Mucosa of gallbladder (tissue), 1 donor: ENCODE data around the gene TTC19. TPM values are rescaled to one million over a fixed set of nuclear protein-coding genes. Genes with fewer than 3 reads are reported as not detected.
"Not testable (repeated sequence)": the region's sequence is repeated elsewhere in the genome, so short reads cannot be mapped to it uniquely, and the experiment has no call there.

ENCODE experiments used
- DNase-seq: peaks from one replicate; pipeline ENCODE4 v3.0.0-alpha.2; 2020; ENCODE audit warnings: low spot score
- total RNA-seq: library from RNA; stranded (reverse); gene quantifications from one replicate; pipeline ENCODE4 v1.2.1, GENCODE V29; 2021
- donor health status: DM: no; HTN: no; CAD: no.

TTC19 gene
- total RNA-seq, 1 donor from 2014 or later = 36.9 TPM

DNA sequence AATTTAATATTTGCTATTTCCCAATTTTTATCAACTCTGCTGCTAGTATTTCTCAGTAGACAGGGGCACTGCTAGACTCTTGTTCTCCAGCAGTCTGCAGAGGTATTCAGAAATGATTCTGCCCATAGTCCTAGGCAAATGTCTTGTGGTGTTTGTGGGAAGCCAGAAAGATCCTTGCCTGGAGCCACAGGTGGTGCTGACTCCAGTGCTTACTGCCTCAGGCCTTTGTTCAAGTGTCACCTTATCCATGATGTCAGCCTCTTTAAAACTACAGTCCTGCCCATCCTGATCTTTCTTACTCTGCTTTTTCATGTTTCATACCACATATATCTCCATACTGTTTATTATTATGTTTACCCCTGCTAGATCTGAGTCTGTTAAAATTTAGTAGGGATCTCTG lies 26.6 kb upstream of the TTC19 start:
- DNase-seq = no peak

DNA sequence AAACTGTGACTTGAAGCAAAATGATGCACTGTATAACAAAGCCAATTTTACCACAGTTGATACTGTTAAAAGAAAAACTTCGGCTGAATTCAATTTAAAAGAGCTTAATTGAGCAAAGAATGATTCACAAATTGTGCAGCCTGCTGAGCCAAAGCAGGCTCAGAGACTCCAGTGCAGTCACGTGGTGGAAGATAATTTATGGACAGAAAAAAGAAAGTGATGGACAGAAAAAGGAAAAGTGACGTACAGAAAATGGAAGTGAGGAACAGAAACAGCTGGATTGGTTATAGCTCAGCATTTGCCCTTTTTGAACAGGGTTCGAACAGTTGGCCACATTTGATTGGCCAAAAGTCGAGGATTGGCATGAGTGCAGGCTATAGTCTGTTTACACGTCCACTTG lies 25.8 kb upstream of the TTC19 start:
- DNase-seq = no peak

DNA sequence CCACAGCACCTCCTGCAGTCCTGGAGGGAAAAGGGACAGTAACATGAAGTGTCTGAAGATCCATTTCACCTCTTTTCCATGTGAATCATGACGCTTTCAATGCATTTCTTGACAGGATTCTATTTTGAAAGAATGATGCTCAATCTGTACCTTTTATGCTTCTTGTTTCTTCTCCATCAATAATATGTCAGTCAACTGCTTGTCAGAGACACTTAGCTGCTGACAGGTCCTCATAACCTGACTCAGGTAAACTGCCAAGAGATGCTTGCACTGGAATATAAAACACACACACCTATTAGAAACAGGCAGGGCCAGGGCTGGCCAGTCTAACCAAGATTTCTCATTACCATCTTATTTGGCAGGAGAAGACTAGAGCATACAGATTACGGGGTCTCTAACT lies 21.7 kb upstream of the TTC19 start:
- no peak for DNase-seq

DNA sequence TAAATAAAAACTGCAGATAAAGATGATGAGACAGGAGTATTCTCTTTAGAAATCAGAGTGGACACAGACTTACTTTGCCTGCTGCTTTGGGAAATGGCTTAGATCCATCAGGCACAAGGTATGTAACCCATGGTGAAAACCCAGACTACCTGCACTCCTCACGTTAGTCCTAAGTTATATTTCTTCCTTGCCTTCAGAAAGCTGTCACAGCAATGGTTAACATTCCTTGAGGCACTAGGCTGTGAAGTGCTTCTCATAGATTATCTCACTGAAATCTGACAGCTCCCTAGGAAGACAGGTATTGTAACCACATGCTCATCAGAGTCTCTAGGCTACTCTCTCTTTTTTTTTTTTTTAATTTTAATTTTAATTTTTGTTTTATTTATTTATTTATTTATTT lies 21.0 kb upstream of the TTC19 start:
- no peak for DNase-seq

DNA sequence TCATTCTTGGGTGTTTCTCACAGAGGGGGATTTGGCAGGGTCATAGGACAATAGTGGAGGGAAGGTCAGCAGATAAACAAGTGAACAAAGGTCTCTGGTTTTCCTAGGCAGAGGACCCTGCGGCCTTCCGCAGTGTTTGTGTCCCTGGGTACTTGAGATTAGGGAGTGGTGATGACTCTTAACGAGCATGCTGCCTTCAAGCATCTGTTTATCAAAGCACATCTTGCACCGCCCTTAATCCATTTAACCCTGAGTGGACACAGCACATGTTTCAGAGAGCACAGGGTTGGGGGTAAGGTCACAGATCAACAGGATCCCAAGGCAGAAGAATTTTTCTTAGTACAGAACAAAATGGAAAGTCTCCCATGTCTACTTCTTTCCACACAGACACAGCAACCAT lies 20.6 kb upstream of the TTC19 start:
- DNase-seq = not testable (repeated sequence)

DNA sequence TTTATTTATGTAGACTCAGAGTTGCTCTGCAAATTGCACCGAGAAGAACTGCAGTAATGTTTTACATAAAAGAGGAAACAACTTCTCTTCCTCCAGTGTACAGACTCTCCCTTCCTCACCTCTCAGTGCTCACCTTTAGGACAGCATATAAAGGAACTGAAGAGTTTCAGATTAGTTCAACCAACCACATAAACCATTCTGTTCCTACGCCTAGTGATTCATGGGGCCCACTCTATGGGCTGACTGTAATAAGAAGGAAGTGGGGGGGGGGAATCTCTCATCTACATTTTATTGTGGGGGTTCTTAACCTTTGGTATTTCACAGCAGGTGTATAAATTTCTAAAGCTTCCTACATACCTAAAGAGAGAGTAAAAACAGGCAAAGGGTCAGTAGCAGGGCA lies 18.4 kb upstream of the TTC19 start:
- DNase-seq = no peak

DNA sequence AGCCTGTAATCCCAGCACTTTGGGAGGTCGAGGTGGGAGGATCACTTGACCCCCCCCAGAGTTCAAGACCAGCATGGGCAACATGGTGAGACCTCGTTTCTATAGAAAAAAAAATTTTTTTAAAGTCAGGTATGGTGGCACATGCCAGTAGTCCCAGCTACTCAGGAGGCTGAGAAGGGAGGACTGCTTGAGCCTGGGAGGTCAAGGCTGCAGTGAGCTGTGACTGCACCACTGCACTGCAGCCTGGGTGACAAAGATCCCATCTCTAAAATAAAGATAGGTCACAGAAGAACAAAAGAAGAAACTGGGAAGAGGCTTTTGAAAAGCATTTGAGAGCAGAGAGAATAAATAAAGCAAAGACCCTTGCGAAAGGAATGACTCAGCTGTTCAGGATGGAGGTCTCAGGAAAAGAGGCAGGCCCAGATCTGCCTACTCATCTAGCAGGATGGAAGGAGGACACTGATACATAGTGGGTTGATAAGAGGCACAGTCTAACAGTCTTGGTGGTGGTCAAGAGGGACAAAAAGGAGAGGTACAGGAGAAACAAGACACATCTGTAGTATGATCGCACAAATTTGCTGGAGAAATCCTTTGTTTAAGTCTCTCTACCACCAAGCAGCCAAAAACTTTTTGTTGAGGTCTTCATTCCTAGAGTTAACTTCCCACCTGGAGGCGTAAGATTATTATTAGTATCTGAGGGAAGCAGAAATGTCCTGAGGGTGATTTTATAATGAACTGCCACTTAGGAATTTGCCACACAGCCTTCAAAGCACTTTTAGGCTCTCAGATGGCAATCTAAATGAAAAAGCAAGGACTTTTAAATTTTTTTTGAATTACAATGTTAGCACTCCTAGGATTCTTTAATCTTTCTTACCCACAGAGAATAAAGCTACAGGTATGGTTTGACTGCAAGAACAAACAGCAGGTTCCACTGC lies 17.7 kb upstream of the TTC19 start:
- no peak for DNase-seq

DNA sequence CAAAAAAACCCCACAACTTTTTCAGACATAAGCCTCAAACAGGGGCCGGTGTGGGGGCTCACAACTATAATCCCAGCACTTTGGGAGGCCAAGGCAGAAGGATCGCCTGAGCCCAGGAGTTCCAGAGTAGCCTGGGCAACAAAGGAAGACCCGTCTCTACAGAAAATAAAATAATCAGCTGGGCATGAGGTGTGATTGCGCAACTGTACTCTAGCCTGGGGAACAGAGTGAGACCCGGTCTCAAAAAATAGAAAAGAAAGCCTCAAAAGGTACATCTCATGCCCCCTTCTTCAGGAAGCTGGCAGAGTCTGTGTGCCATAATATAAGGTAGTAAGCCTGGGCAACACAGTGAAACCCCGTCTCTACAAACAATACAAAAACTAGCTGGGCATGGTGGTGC lies 3.3 kb upstream of the TTC19 start:
- DNase-seq = no peak

DNA sequence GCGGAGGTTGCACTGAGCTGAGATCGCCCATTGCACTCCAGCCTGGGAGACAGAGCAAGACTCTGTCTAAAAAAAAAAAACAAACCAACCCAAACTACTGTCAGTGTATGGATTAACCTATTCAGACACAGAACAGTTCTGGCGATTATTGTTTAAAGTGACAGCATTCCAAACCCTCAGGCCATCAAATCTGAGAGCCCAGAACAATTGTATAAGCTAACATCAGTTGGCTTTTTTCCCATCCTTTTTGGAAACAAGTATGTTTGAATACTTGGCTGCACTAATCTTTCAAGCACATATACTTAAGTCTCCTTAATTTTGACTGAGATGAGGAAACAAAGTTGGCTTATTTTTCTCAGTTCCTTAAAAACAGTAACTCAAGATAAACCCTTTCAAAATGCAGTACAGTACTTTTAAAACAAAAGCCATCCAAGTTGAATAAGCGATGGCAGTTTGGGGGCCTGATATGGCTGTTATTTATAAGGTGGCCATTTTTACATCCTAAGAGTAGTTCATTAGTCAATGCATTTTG lies 1.5 kb upstream of the TTC19 start:
- no peak for DNase-seq

DNA sequence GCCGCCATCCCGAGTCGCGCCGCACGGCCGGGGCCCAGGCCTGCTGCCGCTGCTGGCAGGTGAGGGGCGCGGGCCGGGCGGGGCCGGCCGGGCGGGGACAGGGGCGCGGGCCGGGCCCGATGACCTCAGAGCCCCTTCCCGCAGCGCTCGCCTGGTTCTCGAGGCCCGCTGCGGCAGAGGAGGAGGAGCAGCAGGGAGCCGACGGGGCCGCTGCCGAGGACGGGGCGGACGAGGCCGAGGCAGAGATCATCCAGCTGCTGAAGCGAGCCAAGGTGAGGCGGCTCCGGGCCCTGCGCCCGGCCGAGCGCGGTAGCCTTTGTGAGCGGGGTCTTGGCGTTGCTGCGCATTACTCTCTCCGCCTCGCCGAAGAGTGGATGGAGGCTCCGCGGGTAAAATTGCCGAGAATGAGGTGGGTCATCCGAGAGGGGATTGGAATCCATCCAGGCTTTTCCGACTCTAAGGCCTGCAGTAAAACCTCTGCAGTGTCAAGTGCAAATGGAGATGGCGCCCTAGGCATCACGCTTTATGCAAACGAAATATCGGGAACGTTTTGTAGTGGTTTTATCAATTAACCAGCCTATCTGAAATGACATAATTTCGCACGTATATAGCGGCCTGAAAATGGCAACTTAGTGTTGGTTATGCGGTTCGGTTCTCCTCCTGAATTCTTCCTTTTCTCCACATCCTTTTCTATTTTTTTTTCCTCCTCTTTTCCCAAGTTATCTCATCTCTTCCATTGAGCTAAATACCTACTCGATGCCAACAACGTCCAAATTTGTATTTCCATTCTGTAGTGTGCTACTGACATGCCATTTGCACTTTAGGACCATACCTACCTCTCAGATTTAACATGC lies 577 bp downstream of the TTC19 start:
- peak; percentile 30 for DNase-seq

DNA sequence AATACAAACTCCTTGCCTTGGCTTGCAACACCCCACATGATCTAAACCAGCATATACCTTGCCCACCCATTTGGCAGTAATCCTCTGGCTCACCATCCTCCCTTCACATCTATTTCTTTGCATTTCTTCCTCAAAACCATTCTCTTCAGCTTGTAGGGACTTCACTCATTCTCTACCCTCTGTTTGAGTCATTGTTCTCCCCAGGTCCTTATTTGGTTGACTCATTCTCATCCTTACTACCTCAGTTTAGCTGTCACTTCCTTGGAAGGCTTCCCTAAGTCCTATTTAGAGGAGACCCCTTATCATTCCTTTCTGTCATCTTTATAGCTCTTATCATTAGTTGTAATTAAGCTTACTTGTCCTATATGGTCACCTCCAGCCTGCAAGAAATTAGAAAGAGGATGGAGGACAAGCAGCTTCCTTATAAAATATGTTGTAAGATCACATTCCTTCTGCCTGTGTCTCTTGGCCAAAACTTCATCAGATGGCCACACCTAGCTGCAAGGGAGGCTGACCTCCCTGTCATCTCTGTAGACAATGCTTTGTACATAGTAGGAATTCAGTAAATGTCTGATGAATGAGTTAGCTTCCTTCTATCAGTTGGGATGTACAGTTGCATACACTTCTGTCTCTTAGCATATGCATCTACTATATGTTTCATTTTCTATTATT lies 1.7 kb downstream of the TTC19 start:
- DNase-seq = no peak

DNA sequence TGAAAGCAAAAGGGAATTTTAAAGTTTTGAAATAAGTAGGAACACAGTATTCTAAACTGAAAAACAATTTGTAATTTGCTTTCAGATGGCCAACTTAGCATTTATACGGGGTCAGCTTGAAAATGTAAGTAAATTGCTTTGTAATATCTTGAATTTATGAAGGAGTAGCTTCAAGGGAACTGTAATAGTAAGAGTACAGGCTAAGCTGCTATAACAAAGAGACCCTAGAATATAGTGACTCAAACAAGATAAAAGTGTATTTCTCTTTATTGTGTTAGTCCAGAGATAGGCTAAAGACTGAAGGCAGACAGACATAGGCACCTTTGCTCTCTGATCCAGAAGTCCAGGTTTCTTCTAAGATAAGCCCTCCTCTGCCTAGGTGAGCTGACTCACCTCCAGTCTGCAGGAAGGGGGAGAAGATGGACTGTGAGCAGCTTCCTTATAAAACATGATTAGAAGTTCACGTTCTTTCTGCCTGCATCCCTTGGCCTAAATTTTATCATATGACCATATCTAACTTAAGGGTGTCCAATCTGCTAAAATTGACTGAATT lies 3.2 kb downstream of the TTC19 start:
- DNase-seq = no peak

DNA sequence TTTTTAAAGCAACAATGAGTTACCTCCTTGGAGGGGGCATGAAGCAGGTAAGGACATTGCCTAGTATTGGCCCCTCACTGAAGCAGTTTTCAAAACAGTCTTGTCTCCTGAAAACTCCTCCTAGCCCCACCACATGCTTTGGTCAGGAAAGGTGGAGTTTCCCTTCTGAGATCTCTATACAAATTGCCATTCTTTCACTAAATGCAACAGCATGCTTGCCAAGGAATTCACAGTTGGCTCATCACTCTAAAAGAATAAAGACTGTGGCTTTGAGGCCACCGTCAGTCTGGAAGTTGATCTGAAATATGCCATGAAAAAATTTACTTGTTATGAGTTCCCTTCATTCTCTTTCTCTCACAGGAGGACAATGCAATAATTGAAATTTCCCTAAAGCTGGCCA lies 4.2 kb downstream of the TTC19 start:
- DNase-seq = no peak

DNA sequence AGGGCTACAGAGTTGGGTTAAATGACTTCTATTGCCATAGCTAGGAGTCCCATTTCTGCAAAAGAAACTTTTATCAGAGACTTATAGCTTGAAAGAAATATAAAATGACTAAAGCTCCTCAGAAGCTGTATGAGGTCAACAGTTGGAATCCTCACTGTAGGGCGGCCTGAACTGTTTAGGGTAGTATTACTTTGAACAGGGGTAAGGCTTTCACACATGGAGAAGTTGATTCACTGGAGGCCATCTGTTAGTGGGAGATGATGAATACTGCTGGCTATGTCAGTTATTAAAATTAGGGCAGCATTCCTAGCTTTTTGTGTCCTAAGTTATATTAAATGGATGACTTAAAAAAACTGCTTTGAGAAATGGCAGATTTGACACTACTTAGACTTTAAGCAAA lies 6.0 kb downstream of the TTC19 start:
- DNase-seq = no peak

DNA sequence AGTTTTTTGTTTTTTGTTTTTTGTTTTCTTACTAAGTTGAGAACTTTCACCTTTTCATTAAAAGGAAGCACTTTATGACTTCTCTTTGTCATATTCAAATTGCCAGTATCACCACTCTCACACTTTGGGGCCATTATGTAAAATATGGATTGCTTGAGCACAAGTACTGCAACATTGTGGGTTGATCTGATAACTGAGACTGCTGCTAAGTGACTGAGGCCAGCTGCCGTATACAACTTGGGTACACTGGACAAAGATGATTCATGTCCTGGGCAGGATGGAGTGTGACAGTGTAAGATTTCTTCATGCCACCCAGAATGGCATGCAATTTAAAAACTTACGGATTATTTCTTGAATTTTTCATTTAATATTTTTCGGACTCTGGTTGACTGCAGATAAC lies 7.8 kb downstream of the TTC19 start:
- DNase-seq = no peak

DNA sequence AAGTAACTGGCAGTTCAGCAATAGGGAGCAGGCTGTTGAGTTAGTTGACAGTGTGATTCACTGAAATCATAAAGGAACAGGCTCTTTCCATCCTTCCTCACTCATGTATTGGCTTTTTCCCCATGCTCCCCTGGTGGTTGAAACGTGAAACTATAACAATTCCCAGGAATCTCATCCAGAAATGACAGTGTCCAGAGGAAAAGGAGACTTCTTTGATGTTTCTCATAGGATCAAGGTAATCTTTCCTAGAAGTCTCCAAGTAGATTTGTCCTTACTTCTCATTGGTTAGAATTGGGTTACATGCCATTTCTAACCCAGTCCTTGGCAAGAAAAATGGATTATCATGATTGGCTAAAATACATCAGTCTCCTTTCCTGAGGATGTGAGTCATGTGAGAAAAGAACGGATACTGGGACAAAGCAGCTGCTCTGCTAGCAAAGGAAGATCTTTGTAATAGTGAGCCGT lies 14.4 kb downstream of the TTC19 start:
- DNase-seq = no peak

DNA sequence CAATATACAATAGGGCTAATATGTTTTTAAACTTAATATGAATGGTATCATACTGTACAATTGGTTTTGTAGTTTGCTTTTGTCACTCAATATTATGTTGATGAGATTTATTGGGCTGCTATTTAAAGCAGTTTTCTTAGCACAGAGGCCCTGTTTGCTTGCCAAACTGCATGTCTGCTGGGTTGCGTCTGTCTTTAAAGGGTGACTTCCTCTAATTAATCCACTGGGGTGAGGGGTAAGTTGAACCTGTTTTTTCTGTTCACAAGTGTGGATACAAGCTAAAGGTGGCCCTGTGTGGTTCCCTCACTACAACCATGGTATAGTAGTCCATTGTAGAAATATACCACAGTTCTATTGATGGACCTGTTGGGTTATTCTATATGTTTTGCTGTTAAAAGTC lies 19.7 kb downstream of the TTC19 start:
- DNase-seq = no peak

DNA sequence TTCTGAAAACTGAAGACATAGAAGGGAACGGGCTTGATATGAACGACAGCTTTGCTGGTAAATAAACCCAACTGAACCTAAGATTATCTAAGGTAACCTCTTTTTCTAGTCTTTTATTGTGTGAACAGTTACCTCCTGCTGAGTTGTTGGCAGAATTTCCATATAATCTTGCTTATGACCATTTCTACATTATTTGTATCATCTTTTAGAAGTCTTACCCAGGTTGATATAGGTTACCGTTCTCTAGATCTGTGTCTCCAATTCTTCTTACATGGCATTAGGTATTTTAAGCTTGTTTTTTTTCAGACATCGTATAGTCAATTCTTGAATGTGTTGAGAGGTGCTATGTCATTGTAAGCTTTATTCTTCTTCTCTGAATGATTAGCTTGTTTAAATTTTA lies 24.3 kb downstream of the TTC19 start:
- no peak for DNase-seq

DNA sequence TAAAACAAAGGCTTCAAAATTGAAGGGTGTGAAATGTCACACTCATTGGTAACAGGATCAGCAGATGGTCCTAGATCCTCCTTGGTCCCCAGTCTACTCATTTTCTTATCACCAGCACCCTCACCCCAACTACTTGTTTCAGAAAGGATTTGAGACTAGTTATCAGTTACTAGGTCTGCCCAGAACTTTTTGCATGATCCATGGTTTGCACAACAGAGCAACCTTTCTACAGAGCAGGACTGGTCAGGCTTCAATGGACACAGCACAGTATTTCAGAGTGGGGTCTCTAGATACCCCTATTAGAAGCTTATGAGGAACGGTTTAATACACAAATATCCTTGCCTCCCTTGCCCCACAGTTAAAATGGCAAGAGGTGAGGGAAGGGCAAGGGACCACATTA lies 25.6 kb downstream of the TTC19 start:
- DNase-seq = no peak

DNA sequence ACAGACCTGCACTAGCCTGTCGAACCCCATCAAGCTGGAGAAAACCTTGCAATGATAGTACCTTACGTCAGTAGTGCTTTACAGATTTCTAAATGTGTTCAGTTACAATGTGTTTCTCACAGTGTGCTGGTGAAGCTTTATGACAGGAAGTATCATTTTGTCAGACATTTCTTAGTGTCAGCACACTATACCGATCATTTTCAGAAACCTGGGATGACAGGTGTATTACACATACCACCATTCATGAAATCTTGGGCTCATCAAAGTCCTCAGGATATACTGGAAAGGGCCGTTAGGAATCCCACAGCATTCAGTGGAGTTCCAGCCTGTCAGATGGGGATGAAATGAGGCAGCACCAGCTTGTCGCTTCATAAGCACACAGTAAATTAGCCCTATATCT lies 27.3 kb downstream of the TTC19 start:
- no peak for DNase-seq

DNA sequence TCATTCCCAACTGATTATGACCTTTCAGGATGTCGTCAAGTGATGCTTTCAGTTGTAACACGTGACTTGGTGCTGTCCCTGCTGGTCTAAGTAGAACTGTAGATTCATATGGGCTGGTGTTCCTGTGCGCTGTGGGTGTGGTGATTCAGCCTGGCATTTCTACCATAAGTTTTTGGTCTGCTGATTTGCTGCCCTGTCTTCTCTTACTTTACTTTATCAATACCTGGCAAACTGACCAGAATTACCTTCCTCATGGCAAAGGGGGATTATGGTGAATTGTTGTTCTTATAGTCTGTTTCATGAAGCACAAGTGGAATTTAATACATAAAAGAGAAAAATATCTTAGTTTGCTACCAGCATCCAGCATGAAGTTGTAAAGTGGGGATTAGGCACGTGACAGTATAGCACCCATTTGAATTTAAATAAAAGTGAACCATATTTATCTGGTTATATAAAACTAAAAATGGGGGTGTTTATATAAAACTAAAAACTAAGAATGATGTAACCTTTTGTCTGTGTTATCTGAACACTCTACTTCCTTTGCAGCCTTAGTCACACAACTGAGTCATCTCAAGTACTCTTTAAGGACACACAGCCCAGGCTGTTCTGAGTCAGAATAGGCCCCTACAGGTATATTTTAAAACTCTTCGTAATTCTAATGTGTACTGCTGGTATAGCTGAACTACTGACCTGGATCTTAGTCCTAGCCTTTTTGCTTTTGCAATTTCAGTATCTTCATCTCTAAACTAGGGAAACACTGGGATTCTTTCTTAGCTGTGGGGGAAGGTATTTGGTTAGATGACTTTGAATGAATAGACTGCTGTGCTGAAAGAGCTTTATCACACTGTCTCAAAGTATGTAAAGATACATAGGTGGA lies 28.3 kb downstream of the TTC19 start:
- DNase-seq = no peak
